Hepatic stellate cell (primary cell): ENCODE data around the gene ZNF792.
"Not testable (repeated sequence)": the region's sequence is repeated elsewhere in the genome, so short reads cannot be mapped to it uniquely, and the experiment has no call there.

Experiments used
- DNase-seq: peaks from one replicate; pipeline ENCODE4 v3.0.0; 2011; ENCODE audit warnings: low spot score

ZNF792 gene

DNA sequence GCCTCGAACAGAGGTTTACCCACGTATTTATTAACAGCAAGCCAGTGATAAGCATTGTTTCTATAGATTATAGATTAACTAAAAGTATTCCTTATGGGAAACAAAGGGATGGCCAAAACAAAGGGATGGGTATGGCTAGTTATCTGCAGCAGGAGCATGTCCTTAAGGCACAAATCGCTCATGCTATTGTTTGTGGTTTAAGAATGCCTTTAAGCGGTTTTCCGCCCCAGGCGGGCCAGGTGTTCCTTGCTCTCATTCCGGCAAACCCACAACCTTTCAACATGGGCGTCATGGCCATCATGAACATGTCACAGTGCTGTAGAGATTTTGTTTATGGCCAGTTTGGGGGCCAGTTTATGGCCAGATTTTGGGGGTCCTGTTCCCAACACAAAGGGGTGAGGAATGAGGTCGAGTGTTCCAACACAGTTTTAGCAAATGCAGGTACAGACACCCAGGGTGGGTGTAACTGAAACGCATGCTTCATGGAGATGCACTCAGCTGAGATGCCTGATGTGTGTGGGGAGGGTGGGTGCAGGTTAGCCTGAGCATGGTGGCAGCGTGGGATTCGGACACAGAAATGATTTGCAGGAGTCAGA, 6.3 kb upstream of the ZNF792 start:
- DNase-seq: not testable (repeated sequence)

DNA sequence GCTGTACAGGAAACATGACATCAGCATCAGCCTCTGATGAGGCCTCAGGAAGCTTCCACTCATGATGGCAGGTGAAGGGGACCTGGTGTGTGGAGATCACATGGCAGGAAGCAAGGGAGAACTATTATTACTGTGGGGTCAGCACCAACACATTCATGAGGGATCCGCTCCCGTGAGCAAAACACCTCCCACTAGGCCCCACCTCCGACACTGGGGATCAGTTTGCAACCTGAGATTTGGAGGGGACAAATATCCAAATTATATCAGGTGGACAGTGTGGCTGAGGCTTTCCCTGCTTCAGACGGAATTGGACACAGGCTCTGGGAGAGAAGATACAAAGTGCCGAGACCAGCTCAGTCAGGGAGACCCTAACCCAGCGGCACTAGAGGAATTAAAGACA, 5.7 kb upstream of the ZNF792 start:
- no peak for DNase-seq

DNA sequence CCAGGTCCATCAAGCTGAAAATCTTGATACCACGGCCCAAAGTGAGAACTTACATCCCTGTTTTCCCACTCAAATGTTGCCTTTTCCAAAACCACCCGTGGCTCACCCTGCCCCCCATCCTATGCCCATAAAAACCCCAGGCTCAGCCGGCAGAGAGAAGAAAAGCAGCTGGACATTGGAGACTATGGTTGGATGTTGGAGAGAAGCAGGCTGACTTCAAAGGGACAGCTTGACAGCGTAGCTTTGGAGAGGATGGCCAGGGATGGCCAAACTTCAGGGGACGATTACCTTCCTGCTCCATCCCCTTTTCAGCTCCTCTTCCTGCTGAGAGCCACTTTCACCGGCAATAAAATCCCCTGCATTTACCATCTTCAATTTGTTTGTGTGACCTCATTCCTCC, 3.5 kb upstream of the ZNF792 start:
- no peak for DNase-seq

DNA sequence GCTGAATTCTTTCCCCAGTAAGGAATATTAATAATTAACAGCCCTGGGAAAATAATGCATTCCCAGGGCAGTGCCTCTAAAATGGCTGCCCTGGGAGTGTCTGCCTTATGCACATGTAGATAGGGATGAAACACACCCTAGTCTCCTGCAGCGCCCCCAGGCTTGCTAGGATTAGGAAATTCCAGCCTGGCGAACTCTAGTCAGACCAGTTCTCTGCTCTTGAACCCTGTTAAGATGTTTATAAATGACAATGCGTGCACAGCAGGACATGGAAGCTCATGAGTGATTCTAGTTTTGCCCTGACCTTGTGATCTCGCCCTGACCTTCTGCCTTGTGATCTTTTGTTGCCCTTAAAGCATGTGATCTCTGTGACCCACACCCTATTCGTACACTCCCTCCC, 1.5 kb upstream of the ZNF792 start:
- DNase-seq: not testable (repeated sequence)

DNA sequence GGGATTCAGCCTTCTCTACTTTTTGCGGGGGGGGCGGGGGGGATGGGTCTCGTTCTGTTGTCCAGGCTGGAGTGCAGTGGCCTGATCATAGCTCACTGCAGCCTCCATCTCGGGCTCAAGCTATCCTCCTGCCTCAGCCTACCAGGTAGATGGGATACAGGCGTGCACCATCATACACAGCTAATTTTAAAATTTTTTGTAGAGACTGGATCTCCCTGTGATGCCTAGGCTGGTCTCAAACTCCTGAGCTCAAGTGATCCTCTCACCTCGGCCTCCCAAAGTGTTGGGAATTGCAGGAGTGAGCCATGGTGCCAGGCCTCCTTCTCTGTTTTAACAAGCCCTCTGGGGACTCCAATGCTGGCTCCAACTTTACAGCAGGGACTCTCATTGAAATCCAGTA, 569 bp upstream of the ZNF792 start:
- DNase-seq: no peak

DNA sequence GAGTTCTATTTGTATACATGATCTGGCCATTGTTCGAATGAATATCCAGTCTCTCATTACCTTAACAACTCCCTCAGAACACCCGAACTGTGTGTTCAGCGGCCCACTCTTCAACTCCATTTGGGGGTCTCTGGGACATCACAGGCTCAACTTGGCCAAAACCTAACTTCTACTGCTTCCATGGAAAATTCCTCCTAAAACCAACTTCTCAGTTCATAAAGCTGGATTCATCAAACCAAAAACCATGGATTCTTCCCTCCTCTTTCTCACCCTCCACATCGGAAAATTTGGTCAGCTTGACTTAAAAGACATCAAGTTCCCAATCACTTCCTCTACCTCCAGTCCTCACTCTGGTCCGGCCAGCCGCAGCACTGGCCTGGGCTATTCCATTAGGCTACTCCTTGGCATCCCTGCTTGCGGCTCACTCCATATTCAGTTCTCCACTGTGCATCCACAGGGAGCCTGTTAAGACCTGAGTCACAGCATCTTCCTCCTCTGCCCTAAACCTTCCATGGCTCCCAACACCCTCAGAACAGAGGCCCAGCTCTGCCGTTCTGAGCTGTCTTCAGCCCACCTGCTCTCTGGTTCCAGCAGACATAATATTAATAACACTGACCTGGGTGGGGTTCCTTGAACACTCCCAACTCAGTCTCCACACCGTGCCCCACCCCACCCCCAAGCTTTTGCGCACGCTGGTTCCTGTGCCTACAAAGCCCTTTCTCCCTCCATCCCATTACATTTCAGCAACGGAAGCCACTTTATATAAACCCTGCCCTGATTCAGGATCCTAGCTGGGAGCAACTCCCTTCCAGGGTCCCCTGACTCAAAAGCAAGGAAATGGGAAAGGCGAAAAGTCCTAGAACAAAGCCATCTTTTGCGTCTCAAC, 1.1 kb downstream of the ZNF792 start:
- DNase-seq: no peak

DNA sequence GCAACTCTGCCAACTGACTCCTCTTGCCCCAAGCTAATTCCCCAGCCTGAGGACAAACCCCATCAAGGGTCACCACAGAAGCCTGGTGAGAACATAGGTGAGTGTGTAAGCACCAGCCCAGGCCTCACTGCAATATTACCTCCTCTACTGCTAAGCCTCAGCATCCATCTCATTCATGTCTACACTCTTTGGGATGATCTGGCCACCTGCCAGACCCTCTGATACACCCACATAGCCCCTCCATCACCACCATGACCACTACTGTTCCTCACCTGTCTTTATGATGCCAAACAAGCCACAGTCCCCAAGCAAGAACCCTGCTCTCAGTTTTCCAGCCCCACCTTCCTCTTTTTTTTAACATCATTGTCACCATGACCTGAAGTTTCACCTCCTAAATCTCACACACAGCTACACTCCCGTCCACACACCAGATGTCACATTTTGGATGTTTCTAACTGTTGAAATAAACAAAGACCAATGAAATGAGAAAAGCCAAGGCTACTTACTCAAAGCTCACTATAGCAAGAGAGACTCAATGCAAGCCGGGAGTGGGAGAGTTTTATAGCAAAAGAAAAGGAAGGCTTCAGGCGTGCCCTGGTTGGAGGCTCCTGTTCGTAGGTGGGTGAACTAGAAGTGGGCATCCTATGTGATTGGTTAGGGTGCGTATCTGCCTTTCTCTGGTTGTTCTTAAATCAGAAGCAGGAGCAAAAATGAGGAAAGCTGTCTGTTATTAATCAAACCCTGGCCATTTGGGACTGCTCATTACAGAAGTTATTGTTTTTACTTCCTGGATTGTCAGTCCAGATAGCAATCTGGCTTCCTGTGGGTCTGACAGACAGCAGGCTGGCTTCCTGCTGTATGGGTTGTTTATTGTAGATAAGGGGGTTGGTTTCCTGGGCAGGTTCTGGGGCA, 2.0 kb downstream of the ZNF792 start:
- no peak for DNase-seq

DNA sequence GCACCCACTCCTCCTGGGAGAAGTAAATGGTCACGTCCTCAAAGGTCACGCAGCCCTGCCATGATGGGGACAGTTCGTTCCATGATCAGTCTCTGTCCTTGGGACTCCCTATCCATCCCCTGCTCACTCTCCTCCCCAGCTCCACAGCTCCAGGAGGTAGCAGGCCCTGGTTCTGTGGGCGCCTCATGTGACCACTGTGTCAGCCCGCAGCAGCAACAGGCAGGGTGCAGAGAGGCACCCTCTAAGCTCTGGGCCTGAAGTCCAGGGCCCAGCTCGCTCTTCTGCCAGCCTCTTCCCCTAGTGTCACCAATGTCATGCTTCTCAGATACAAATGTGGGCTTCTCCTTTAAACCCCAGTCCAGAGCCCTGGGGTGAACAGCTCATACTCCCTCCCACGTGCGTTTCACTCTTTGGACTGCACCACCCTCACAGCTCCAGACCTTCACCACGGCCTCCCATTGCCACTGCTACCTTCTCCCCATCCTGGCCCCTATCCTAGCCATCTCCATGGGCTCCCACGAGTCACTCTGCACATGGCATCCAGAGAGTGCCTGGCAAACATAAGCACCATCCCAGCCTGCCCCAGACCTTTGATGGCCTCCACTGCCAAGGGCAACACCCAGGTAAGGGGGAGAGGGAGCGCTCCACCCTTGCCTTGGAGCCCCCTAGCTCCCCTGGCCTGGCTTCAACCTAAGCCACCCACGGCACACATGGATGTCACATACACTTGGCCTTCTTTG, 2.9 kb downstream of the ZNF792 start:
- no peak for DNase-seq

DNA sequence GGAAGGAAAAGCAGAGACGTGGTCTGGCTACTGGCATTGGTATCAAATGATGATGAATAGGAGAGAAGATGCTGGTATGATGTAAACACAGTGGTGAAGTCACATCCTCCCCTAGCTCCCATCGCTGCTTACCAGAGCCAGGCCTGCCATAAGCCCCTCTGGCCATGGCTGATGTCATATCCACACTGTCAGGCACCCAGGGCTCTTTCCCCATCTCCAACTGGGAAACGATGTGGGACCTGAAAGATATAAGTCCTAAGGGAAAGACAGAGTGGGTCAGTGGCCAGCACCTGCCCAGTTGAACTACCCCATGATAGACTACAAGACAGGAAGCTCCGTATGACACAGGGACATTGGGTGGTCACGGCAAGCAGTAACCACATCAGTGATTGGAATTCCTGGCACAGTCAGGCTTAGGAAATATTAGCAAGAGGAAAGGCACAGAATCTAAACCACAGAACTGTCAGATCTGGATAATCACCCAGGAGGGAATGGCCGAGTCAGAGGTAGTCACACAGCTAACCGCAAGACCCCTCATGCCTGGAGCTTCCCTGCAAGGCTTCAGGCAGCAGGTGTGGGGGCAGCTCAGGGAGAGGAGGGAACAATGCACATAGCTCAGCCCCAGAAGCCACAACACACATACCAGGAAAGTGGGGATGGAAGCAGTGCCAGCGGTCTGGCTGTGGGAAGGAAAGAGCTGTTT, 3.8 kb downstream of the ZNF792 start:
- peak; percentile 57 for DNase-seq

DNA sequence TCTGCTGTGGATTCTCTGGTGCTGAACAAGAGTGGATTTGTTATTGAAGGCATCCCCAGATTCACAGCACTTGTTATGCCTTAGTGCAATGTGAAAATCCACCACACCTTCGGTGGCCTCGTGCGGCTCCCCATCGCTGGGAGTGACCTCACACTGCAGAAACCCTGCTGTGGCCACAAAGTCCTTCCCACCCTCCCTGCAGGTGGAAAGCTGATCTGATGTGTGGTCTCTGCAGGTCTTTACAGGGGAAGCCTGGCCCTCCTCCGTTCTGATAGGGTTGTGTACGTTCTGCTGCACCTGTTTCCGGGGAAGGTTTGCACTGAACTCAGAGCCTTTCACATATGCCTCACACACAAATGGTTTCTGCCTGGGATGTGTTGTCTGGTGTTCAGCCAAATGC, 5.0 kb downstream of the ZNF792 start:
- no peak for DNase-seq

DNA sequence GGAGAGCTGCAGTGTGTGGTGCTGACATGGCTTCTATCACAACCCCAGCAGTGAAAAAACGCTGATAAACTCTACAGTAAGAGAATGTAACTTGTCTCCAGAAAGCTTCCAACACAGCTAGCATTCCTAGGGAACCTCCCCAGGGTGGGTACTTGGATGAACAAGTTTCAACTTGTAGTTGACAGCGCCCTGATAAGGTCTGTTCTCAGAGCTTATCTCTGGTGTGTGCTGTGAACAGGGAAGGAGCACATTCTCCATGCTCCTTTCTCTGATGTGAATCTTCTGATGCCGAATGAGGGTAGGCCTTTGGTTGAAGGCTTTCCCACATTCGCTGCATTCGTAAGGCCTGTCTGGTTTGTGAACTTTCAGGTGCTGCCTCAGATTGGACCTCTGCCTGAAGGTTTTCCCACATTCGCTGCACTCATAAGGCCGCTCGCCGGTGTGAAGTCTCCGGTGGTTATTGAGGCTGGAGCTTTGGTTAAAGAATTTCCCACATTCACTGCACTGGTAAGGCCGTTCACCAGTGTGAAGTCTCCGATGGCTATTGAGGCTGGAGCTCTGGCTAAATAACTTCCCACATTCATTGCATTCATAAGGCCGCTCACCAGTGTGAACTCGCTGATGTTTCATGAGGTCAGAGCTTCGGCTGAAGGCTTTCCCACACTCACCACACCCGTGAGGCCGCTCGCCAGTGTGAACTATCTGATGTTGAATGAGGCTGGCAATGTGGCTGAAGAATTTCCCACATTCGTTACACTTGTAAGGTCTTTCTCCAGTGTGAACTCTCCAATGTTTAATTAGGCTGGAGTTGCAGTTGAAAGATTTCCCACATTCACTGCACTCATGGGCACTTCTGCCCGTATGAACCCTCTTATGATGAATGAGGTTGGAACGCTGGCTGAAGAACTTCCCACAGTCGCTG, 5.9 kb downstream of the ZNF792 start:
- no peak for DNase-seq

DNA sequence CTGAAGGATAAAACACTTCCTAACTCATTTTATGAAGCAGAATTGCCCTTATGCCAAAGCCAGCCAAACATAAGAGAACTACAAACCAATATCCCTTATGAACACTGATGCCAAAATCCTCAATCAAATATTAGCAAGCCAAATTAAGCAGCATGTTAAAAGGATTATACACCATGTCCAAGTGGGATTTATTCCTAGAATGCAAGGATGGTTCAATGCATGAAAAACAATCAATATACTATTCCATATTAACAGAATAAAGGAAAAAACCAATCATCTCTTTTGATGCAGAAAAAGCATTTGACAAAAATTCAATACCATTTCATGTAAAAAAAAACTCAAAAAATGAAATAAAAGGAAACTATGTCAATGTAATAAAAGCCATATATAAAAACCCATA, 10.9 kb downstream of the ZNF792 start:
- DNase-seq: no peak

DNA sequence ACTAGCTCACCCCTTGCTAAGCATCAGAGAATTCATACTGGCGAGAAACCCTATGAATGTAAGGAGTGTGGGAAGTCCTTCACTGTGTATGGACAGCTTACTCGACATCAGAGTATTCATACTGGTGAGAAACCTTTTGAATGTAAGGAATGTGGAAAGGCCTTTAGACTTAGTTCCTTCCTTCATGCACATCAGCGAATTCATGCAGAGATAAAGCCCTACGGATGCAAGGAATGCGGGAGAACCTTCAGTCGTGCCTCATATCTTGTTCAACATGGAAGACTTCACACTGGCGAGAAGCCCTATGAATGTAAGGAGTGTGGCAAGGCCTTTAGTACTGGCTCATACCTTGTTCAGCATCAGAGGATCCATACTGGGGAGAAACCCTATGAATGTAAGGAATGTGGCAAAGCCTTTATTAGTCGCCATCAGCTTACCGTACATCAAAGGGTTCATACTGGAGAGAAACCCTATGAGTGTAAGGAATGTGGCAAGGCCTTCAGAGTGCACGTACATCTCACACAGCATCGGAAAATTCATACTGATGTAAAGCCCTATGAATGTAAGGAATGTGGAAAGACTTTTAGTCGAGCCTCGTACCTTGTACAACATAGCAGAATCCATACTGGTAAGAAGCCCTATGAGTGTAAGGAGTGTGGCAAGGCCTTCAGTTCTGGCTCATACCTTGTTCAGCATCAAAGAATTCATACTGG, 20.0 kb downstream of the ZNF792 start:
- DNase-seq: no peak

DNA sequence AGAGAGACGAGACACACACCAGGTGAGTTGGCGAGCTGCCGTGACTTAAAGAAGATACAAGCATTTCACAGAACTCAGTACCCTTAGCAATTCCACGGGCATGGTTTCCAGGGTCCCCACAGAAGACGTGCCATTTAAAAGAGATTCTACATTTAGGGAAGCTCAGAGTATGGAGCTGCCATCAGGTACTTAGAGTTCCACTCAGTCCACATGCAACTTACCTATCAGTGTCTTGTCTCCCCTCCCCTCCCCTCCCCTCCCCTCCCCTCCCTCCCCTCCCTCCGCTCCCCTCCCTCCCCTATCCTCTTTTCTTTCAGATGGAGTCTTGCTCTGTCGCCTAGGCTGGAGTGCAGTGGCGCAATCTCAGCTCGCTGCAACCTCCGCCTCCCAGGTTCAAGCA, 25.1 kb downstream of the ZNF792 start:
- DNase-seq: no peak

DNA sequence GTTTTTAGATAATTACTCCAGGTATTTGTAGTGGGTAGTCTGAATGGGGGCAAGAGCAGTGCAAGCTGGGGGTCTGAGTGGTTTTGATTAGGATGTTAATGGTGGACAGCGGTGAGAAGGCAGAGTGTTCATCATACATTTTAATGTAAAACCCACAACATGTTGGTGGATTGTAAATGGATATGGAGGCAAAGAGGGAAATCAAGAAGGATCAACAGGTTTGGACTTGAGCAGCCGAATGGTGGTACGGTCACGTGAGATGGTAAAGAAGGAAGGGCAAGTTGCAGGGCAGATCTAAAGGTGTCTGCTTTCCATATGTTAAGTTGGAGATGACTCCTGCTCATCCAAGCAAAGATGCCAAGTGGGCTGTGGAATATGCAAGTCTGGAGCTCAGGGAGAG, 27.8 kb downstream of the ZNF792 start:
- no peak for DNase-seq

DNA sequence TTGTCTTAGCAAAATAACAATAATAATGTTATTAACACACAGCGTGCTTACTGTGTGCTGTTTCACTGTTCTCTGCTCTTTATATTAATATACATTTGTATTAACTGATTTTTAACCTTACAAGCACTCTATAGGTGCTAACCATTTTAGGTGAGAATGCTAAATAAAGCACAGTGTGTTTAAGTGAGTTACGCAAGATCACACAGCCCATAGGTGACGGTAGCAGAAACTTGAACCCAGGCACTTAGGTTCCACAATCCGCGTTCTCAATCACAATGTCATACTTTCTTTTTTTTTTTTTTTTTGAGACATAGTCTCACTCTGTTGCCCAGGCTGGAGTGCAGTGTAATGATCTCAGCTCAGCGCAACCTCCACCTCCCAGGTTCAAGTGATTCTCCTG, 31.5 kb downstream of the ZNF792 start:
- DNase-seq: no peak

DNA sequence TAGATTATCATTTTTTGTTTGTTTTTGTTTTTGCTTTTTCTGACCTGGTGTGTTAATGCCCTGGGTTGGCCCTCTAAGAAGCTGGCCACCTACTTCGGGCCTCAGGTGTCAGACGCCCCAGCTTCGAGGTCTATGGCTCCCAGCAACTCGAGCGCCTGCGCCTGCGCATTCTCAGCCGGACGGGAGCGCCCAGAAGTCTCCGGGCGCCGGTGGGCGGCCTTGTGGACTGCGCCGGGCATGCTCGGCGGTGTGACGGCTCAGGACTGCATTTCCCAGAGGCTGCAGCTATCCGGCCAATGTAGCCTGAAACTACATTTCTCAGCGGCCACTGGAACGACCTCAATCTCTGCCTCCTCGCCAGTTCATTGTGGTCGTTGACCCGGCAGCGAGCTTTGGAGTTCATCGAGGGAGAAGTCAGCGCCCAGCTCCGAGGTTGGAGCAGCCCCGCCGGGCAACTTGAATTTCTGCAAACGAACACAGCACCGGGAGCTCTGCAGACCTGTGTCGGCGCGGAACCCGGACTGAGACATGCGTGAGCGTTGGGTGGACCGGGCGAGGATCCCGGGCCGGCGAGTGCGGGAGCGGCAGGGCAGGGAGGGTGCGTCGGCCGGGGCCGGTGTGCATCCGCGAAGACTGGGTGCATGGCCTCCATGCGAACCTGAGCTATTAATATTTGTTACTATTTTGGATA, 37.2 kb downstream of the ZNF792 start, which contains the start of gene ZNF30:
Gene ZNF30 (plus strand): TSS at position 219 of the 691 bp plus-strand sequence. CDS start 3,045 bp downstream, outside the sequence.
- peak; percentile 97 for DNase-seq

DNA sequence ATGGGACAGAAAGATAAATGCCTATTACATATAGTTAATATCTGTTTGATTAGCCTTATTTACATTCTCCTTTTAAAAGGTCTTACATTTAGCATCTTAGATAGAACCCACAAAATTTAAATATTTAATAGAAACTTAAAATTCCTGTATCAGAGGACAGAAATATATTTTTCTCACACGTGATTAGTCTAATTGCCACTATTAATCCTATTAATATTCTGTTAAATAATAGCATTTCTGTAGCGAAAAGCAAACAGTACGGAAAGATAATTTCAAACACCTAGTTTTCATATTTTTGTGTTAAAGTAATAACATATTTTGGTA, 37.7 kb downstream of the ZNF792 start:
- DNase-seq: no peak

DNA sequence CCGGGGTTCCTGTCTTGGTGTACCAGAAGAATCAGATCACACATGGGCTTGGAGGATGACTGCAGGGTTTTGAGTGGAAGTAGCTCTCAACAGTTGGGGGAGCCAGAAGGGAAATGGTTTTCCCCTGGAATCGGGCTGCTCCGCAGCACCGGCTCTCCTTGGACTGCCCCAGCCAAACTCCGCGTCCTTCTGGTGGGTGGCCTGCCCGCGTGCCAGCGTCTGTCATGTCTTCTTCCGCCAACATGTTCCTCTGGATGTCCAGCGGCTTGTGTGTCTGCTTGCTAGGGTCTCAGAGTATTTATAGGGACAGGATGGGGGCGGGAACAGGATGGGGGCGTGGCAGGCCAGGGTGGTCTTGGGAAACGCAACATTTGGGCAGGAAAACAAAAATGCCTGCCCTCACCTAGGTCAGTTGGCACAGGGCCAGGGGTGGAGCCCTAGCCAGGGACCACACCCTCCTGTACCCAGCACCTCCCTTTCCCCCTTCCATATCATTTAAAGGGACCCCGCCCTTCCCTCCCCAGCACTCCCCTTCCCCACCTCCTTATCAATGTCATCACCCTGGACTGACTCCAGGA, 38.7 kb downstream of the ZNF792 start:
- DNase-seq: no peak
